ENCODE results near the gene AOPEP. TPM values are rescaled to one million over a fixed set of nuclear protein-coding genes. Genes with fewer than 3 reads are reported as not detected.

AOPEP gene
- total and polyA plus RNA-seq, 4 donors, result 29.0 to 121 (median 60.0) TPM

- no peaks in the 10 kb centered on the region for H3K27me3 ChIP-seq (ENCODE audit: control insufficient read depth in 3 of 3, insufficient read depth in 3 of 3, low read length in 2 of 3)
- WGBS, 2 donors, result 95 to 96% methylated on average over 4 of the region's 4 CpGs
- H3K9ac ChIP-seq (ENCODE audit: insufficient read depth in 1 of 2, low read length in 2 of 2), result no peak overlapping the region
- peaks cover under 1 to 9% (median 3%) of the 10 kb centered on the region in 4 donors for H3K36me3 ChIP-seq (ENCODE audit: control insufficient read depth in 4 of 4, insufficient read depth in 4 of 4, low read length in 4 of 4)
- no peaks in the 10 kb centered on the region for H3K4me1 ChIP-seq (ENCODE audit: control insufficient read depth in 5 of 5, insufficient read depth in 5 of 5, low read length in 5 of 5)
- DNase-seq, result no peak
- no peak overlapping the region for H3K27ac ChIP-seq (ENCODE audit: low read depth in 1 of 2, low read length in 1 of 2)
- no peak for TF ChIP-seq CTCF (IDR thresholded peaks at IDR 0.05; ENCODE audit: control extremely low read depth, extremely low read depth)
- H3K9me3 ChIP-seq (ENCODE audit: control insufficient read depth in 4 of 4, insufficient read depth in 3 of 4, low read length in 3 of 4), result no peaks in the 10 kb centered on the region
- no peak overlapping the region for H3K4me3 ChIP-seq
- ATAC-seq (ENCODE audit: insufficient read depth, low FRiP score), result no peak
Observed at GRCh38 chr9:94754976-94755475, 28.5 kb downstream of the AOPEP start.

- H3K27me3 ChIP-seq (ENCODE audit: control insufficient read depth in 3 of 3, insufficient read depth in 3 of 3, low read length in 2 of 3), result no peaks in the 10 kb centered on the region
- 75 to 80% methylated on average over 4 of the region's 4 CpGs for WGBS, 2 donors
- H3K36me3 ChIP-seq (ENCODE audit: control insufficient read depth in 4 of 4, insufficient read depth in 4 of 4, low read length in 4 of 4), result peaks cover 4 to 11% (median 9%) of the 10 kb centered on the region in 4 donors
- no peak overlapping the region for H3K4me3 ChIP-seq
- peaks cover 0 to 1% (median 0%) of the 10 kb centered on the region in 5 donors for H3K4me1 ChIP-seq (ENCODE audit: control insufficient read depth in 5 of 5, insufficient read depth in 5 of 5, low read length in 5 of 5)
- H3K9me3 ChIP-seq (ENCODE audit: control insufficient read depth in 4 of 4, insufficient read depth in 3 of 4, low read length in 3 of 4), result no peaks in the 10 kb centered on the region
- TF ChIP-seq CTCF (IDR thresholded peaks at IDR 0.05; ENCODE audit: control extremely low read depth, extremely low read depth), result no peak
- DNase-seq (no peak), ATAC-seq (ENCODE audit: insufficient read depth, low FRiP score) (no peak)
- no peak overlapping the region for H3K9ac ChIP-seq (ENCODE audit: insufficient read depth in 1 of 2, low read length in 2 of 2)
- H3K27ac ChIP-seq (ENCODE audit: low read depth in 1 of 2, low read length in 1 of 2), result no peak overlapping the region
Observed at GRCh38 chr9:94757158-94757557, 30.7 kb downstream of the AOPEP start.

- DNase-seq (no peak), ATAC-seq (ENCODE audit: insufficient read depth, low FRiP score) (no peak)
- H3K27me3 ChIP-seq (ENCODE audit: control insufficient read depth in 3 of 3, insufficient read depth in 3 of 3, low read length in 2 of 3), result no peaks in the 10 kb centered on the region
- TF ChIP-seq CTCF (IDR thresholded peaks at IDR 0.05; ENCODE audit: control extremely low read depth, extremely low read depth), result no peak
- H3K4me3 ChIP-seq, result no peak overlapping the region
- H3K27ac ChIP-seq (ENCODE audit: low read depth in 1 of 2, low read length in 1 of 2), result no peak overlapping the region
- H3K9me3 ChIP-seq (ENCODE audit: control insufficient read depth in 4 of 4, insufficient read depth in 3 of 4, low read length in 3 of 4), result no peaks in the 10 kb centered on the region
- H3K9ac ChIP-seq (ENCODE audit: insufficient read depth in 1 of 2, low read length in 2 of 2), result no peak overlapping the region
- H3K36me3 ChIP-seq (ENCODE audit: control insufficient read depth in 4 of 4, insufficient read depth in 4 of 4, low read length in 4 of 4), result peaks cover 4 to 11% (median 9%) of the 10 kb centered on the region in 4 donors
- WGBS, 2 donors, result 85 to 100% methylated on average over 1 of the region's 1 CpG
- H3K4me1 ChIP-seq (ENCODE audit: control insufficient read depth in 5 of 5, insufficient read depth in 5 of 5, low read length in 5 of 5), result peaks cover 0 to 1% (median 0%) of the 10 kb centered on the region in 5 donors
Observed at GRCh38 chr9:94758031-94758430, 31.5 kb downstream of the AOPEP start.

- Histone ChIP-seq H3K9me3 (ENCODE audit: control insufficient read depth in 4 of 4, insufficient read depth in 3 of 4, low read length in 3 of 4) (no peaks in the 10 kb centered on the region), H3K27ac (ENCODE audit: low read depth in 1 of 2, low read length in 1 of 2) (no peak overlapping the region), H3K9ac (ENCODE audit: insufficient read depth in 1 of 2, low read length in 2 of 2) (no peak overlapping the region), H3K4me1 (ENCODE audit: control insufficient read depth in 5 of 5, insufficient read depth in 5 of 5, low read length in 5 of 5) (peaks cover 0 to 1% (median 0%) of the 10 kb centered on the region in 5 donors), H3K27me3 (ENCODE audit: control insufficient read depth in 3 of 3, insufficient read depth in 3 of 3, low read length in 2 of 3) (no peaks in the 10 kb centered on the region), H3K4me3 (no peak overlapping the region), H3K36me3 (ENCODE audit: control insufficient read depth in 4 of 4, insufficient read depth in 4 of 4, low read length in 4 of 4) (peaks cover 4 to 13% (median 9%) of the 10 kb centered on the region in 4 donors)
- DNase-seq (no peak), ATAC-seq (ENCODE audit: insufficient read depth, low FRiP score) (no peak)
- 89 to 90% methylated on average over 1 of the region's 1 CpG for WGBS, 2 donors
- no peak for TF ChIP-seq CTCF (IDR thresholded peaks at IDR 0.05; ENCODE audit: control extremely low read depth, extremely low read depth)
Observed at GRCh38 chr9:94758880-94759279, 32.4 kb downstream of the AOPEP start.
